Measurements from ENCODE around the gene YBEY. TPM values are rescaled to one million over a fixed set of nuclear protein-coding genes. Genes with fewer than 3 reads are reported as not detected.

The YBEY gene
- total and polyA plus RNA-seq, 2 of the 8 experiments (the other 6 are each of a cell fraction or from before 2014, with no cell fraction given): 26.9 to 31.9 TPM

- TF ChIP-seq CHD7 (IDR thresholded peaks at IDR 0.05; ENCODE audit: insufficient replicate concordance, low read length) (no peak), SIX5 (IDR thresholded peaks at IDR 0.05; ENCODE audit: low read depth, low read length) (no peak), SUZ12 (IDR thresholded peaks at IDR 0.05; ENCODE audit: low read length) (no peak), FOSL1 (IDR thresholded peaks at IDR 0.05; ENCODE audit: insufficient read depth, low read depth, low read length) (no peak), SIN3A (conservative IDR thresholded peaks at IDR 0.05 in 1 of 2, IDR thresholded peaks at IDR 0.05 in 1 of 2; ENCODE audit: low read depth in 1 of 2, low read length in 2 of 2) (no peak)
Measured at GRCh38 chr21:46347203-46347550, 61.0 kb downstream of the YBEY start (continued).

Measured in H1 (cell line).